A673 (cell line): ENCODE measurements around the gene MOXD1.

ENCODE experiments used
- CTCF ChIP-seq: fragments of 300-800, 200-600 bp; sonication (generic); conservative IDR thresholded peaks from 2 replicates; pipeline ENCODE4 v1.5.1; 2017; ENCODE audit warnings: low read depth, mild to moderate bottlenecking, antibody characterized with exemption, low read length, moderate library complexity, mixed read lengths
- EZH2 ChIP-seq: fragments of 200-600 bp; sonication (generic); IDR thresholded peaks from 2 replicates; pipeline ENCODE4 v1.6.1; 2017; ENCODE audit warnings: borderline replicate concordance, low read depth, mild to moderate bottlenecking, mixed read lengths, antibody characterized with exemption, low read length; ENCODE audit not compliant: poor library complexity, severe bottlenecking

GRCh38 chr6:132369526-132369925 is 31.7 kb downstream of the MOXD1 start:
- no peak for TF ChIP-seq CTCF
- no peak for TF ChIP-seq EZH2
